ENCODE results near the gene FOXN3. TPM values are rescaled to one million over a fixed set of nuclear protein-coding genes. Genes with fewer than 3 reads are reported as not detected.

The FOXN3 gene
- total RNA-seq, 1 experiment from 2014 or later: 125 TPM

GRCh38 chr14:89422181-89422951, 5.3 kb upstream of the FOXN3 start:
- H3K14ac ChIP-seq (ENCODE audit: insufficient read depth, low read length): no peak overlapping the region
- no peak overlapping the region for H3K18ac ChIP-seq (ENCODE audit: insufficient read length, low read depth, low read length)
- Mint-ChIP-seq H3K36me3 (ENCODE audit: insufficient read depth in 1 of 3, low read depth in 3 of 3) (peaks cover 0 to 4% (median 3%) of the 10 kb centered on the region in 3 experiments; a peak in 3 of 7 replicates), H3K9me3 (no peaks in the 10 kb centered on the region; a peak in 2 of 5 replicates), H3K4me3 (no peak overlapping the region), H3K27ac (peak overlapping the region; percentile 25 to 54 (median 52); a peak in 4 of 7 replicates), H3K4me1 (peaks cover 51 to 56% of the 10 kb centered on the region in 2 experiments), H3K27me3 (ENCODE audit: low read depth) (no peaks in the 10 kb centered on the region; the same call in 1 of the 2 replicates)
- no peak overlapping the region for H3K4me2 ChIP-seq (ENCODE audit: insufficient read depth, insufficient read length, low read length)
- H3K27me3 ChIP-seq (ENCODE audit: insufficient read depth, low read length): no peaks in the 10 kb centered on the region
- no peak overlapping the region for H4K8ac ChIP-seq (replicated peaks; ENCODE audit: insufficient read length, low read depth, low read length)
- no peak for DNase-seq
- no peak overlapping the region for H4K5ac ChIP-seq (ENCODE audit: insufficient read length, low read depth, low read length)
- H3K9ac ChIP-seq (ENCODE audit: extremely low read depth, insufficient read length, low read length): no peak overlapping the region
- H3K9me3 ChIP-seq (ENCODE audit: control insufficient read depth, low read depth, low read length): no peaks in the 10 kb centered on the region
- H2AK5ac ChIP-seq (ENCODE audit: insufficient read length, low read length): no peak overlapping the region
- H3K79me2 ChIP-seq (ENCODE audit: insufficient read depth, low read length): 0 out of 2 replicates have a peak, but pooled peaks cover 2% of the 10 kb centered on the region
- H3K4ac ChIP-seq (ENCODE audit: low read depth, low read length): no peak overlapping the region
- no peaks in the 10 kb centered on the region for H4K20me1 ChIP-seq (ENCODE audit: control insufficient read depth, insufficient read depth, insufficient read length)
- H3K4me1 ChIP-seq (ENCODE audit: insufficient read depth, low read length): peaks cover 12% of the 10 kb centered on the region; the same call in 1 of the 2 replicates
- no peak overlapping the region for H3K27ac ChIP-seq (ENCODE audit: insufficient read length, low read depth, low read length)
- no peaks in the 10 kb centered on the region for H3K79me1 ChIP-seq (ENCODE audit: insufficient read depth, low read depth, low read length, poor library complexity, severe bottlenecking)
- no peak overlapping the region for H2AFZ ChIP-seq (ENCODE audit: low read length)
- H3K23me2 ChIP-seq (ENCODE audit: insufficient read length, low read depth, low read length, poor library complexity, severe bottlenecking): peaks cover 8% of the 10 kb centered on the region
- no peak overlapping the region for H2BK15ac ChIP-seq (ENCODE audit: low read depth, low read length)
- no peak for TF ChIP-seq CTCF (conservative IDR thresholded peaks at IDR 0.05)
- H2BK5ac ChIP-seq (ENCODE audit: insufficient read length, low read length): no peak overlapping the region
- H3T11ph ChIP-seq (ENCODE audit: low read length): no peak overlapping the region
- no peak overlapping the region for H2BK20ac ChIP-seq (ENCODE audit: low read depth, low read length, poor library complexity, severe bottlenecking)
- WGBS (ENCODE audit: extremely low coverage, insufficient read length, low lambda C conversion rate): no CpG with 5 or more reads among the region's 11 CpGs
- H2BK120ac ChIP-seq (ENCODE audit: low read depth, low read length, poor library complexity, severe bottlenecking): no peak overlapping the region
- no peak overlapping the region for H3K23ac ChIP-seq (ENCODE audit: insufficient read length, low read depth, low read length)
- no peak overlapping the region for H4K91ac ChIP-seq (ENCODE audit: insufficient read length, low read depth, low read length)
- no peak overlapping the region for H2BK12ac ChIP-seq (ENCODE audit: insufficient read length, low read depth, low read length)
- no peak overlapping the region for H3K56ac ChIP-seq (ENCODE audit: insufficient read length, low read depth, low read length)
